ENCODE measurements around the gene CFAP43. TPM values are rescaled to one million over a fixed set of nuclear protein-coding genes. Genes with fewer than 3 reads are reported as not detected.

The CFAP43 gene
- total and polyA plus RNA-seq, 8 donors, result under 0.01 to 2.0 (median 0.25) TPM; not detected in 3

DNA sequence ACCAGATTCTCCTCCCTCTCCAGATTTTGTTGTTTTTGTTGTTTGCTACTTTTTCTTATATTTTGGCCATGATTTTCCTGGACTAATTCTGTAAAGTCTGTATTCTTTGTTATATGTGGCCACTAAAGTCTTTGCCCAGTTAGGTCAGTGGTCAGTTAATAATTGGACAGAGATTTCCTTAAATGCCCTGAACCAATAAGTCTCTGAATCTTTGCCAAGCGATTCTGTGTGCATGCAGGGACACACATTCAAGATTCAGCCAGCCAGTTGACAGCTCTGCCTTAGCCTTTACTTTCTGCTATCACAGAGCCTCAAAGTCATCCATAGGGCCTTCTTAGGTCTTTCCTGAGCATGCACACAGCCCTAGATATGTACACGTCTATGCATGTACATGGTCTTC lies 135.5 kb downstream of the CFAP43 start:
- DNase-seq, result no peak
- Histone ChIP-seq H3K9me3 (peaks cover 0 to 9% (median 0%) of the 10 kb centered on the region in 4 donors), H3K4me3 (no peak overlapping the region), H3K36me3 (no peaks in the 10 kb centered on the region), H3K27me3 (no peaks in the 10 kb centered on the region), H3K27ac (no peak overlapping the region), H3K4me1 (no peaks in the 10 kb centered on the region)
- intact Hi-C loops (cut with DNase I; ENCODE audit: low total_unique reads), result no loop called here
- TF ChIP-seq, protein P1, sequence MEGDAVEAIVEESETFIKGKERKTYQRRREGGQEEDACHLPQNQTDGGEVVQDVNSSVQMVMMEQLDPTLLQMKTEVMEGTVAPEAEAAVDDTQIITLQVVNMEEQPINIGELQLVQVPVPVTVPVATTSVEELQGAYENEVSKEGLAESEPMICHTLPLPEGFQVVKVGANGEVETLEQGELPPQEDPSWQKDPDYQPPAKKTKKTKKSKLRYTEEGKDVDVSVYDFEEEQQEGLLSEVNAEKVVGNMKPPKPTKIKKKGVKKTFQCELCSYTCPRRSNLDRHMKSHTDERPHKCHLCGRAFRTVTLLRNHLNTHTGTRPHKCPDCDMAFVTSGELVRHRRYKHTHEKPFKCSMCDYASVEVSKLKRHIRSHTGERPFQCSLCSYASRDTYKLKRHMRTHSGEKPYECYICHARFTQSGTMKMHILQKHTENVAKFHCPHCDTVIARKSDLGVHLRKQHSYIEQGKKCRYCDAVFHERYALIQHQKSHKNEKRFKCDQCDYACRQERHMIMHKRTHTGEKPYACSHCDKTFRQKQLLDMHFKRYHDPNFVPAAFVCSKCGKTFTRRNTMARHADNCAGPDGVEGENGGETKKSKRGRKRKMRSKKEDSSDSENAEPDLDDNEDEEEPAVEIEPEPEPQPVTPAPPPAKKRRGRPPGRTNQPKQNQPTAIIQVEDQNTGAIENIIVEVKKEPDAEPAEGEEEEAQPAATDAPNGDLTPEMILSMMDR (IDR thresholded peaks at IDR 0.05), result no peak
- TF ChIP-seq POLR2AphosphoS5 (IDR thresholded peaks at IDR 0.05), result no peak
- TF ChIP-seq EP300 (IDR thresholded peaks at IDR 0.05), result no peak
- TF ChIP-seq POLR2A (IDR thresholded peaks at IDR 0.05), result no peak
- 88 to 98% (median 90%) methylated on average over 2 of the region's 2 CpGs for WGBS, 5 donors

- Histone ChIP-seq H3K4me3 (no peak overlapping the region), H3K9me3 (peaks cover 0 to 9% (median 0%) of the 10 kb centered on the region in 4 donors), H3K36me3 (no peaks in the 10 kb centered on the region), H3K4me1 (no peaks in the 10 kb centered on the region), H3K27ac (no peak overlapping the region), H3K27me3 (no peaks in the 10 kb centered on the region)
- intact Hi-C loops (cut with DNase I; ENCODE audit: low total_unique reads), result no loop called here
- DNase-seq, result no peak
- TF ChIP-seq POLR2AphosphoS5 (IDR thresholded peaks at IDR 0.05) (no peak), POLR2A (IDR thresholded peaks at IDR 0.05) (no peak), EP300 (IDR thresholded peaks at IDR 0.05) (no peak)
- TF ChIP-seq, protein P1 (IDR thresholded peaks at IDR 0.05), result no peak
These were observed 139.4 kb downstream of the CFAP43 start for GRCh38 chr10:104092749-104093148.

DNA sequence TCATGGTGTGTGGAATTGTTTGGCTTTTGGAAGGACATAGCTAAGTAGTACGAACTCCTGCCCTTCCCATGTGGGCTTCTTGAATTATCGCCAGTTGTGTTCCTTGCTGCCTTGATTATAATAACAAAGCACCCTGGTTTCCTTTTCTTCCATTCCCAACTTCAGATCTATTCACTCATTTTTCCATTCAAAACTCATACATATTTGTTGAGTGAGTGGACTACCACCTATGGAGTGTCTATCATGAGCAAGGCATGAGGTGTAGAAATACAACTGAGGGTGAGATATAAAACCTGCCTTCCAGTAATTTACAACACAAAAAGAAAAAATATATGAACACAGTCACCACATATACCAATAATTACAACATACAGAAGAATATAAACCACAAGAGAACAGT lies 141.6 kb downstream of the CFAP43 start:
- TF ChIP-seq EP300 (IDR thresholded peaks at IDR 0.05) (no peak), POLR2AphosphoS5 (IDR thresholded peaks at IDR 0.05) (no peak), POLR2A (IDR thresholded peaks at IDR 0.05) (no peak)
- TF ChIP-seq, protein P1 (IDR thresholded peaks at IDR 0.05), result no peak
- DNase-seq, result no peak
- 63 to 79% (median 68%) methylated on average over 2 of the region's 2 CpGs for WGBS, 5 donors
- intact Hi-C loops (cut with DNase I; ENCODE audit: low total_unique reads), result no loop called here
- Histone ChIP-seq H3K36me3 (no peaks in the 10 kb centered on the region), H3K9me3 (no peaks in the 10 kb centered on the region), H3K27ac (no peak overlapping the region), H3K4me3 (no peak overlapping the region), H3K27me3 (no peaks in the 10 kb centered on the region), H3K4me1 (no peaks in the 10 kb centered on the region)

GRCh38 chr10:104089621-104090020 lies 142.5 kb downstream of the CFAP43 start:
- no peak overlapping the region for H3K27ac ChIP-seq
- intact Hi-C loops (cut with DNase I; ENCODE audit: low total_unique reads), result no loop called here
- H3K9me3 ChIP-seq, result no peaks in the 10 kb centered on the region
- H3K36me3 ChIP-seq, result no peaks in the 10 kb centered on the region
- H3K4me1 ChIP-seq, result no peaks in the 10 kb centered on the region
- no peaks in the 10 kb centered on the region for H3K27me3 ChIP-seq
- WGBS, 5 donors, result 74 to 87% (median 81%) methylated on average over 3 of the region's 3 CpGs
- TF ChIP-seq, protein P1 (IDR thresholded peaks at IDR 0.05), result no peak
- TF ChIP-seq POLR2AphosphoS5 (IDR thresholded peaks at IDR 0.05), result no peak
- TF ChIP-seq EP300 (IDR thresholded peaks at IDR 0.05), result no peak
- no peak for TF ChIP-seq POLR2A (IDR thresholded peaks at IDR 0.05)
- no peak for DNase-seq
- H3K4me3 ChIP-seq, result no peak overlapping the region
